ENCODE results near the gene HPSE2.

GRCh38 chr10:99002392-99002791 lies 233.3 kb downstream of the HPSE2 start:
- no peak for TF ChIP-seq USF1 (IDR thresholded peaks at IDR 0.05; ENCODE audit: borderline replicate concordance, low read depth)
- TF ChIP-seq TEAD4 (IDR thresholded peaks at IDR 0.05; ENCODE audit: borderline replicate concordance, insufficient read depth), result no peak
- TF ChIP-seq CTCF (IDR thresholded peaks at IDR 0.05), result no peak
- no peak for TF ChIP-seq YY1 (IDR thresholded peaks at IDR 0.05; ENCODE audit: low read depth)
- no peak for TF ChIP-seq FOXJ3 (CRISPR knock-in tag; IDR thresholded peaks at IDR 0.05)
- no peak for TF ChIP-seq RAD21 (IDR thresholded peaks at IDR 0.05; ENCODE audit: low read length)
- no peak for TF ChIP-seq POLR2AphosphoS5 (IDR thresholded peaks at IDR 0.05; ENCODE audit: low read depth, low read length)

Data from SK-N-SH (cell line).